Stimulated activated CD4-positive, alpha-beta T cell treated with anti-CD3 and anti-CD28 coated beads, Interleukin-1b, Interleukin-23, amount 100 ng/mL, for 24 hours (primary cell): ENCODE measurements around the gene JAKMIP1.

ENCODE experiments used
- DNase-seq, 4 experiments: peaks; one replicate each; pipeline ENCODE4 v3.0.0-alpha.2; 2020; ENCODE audit warnings: low read depth in 4 of 4, low spot score in 1 of 4

JAKMIP1 gene

DNA sequence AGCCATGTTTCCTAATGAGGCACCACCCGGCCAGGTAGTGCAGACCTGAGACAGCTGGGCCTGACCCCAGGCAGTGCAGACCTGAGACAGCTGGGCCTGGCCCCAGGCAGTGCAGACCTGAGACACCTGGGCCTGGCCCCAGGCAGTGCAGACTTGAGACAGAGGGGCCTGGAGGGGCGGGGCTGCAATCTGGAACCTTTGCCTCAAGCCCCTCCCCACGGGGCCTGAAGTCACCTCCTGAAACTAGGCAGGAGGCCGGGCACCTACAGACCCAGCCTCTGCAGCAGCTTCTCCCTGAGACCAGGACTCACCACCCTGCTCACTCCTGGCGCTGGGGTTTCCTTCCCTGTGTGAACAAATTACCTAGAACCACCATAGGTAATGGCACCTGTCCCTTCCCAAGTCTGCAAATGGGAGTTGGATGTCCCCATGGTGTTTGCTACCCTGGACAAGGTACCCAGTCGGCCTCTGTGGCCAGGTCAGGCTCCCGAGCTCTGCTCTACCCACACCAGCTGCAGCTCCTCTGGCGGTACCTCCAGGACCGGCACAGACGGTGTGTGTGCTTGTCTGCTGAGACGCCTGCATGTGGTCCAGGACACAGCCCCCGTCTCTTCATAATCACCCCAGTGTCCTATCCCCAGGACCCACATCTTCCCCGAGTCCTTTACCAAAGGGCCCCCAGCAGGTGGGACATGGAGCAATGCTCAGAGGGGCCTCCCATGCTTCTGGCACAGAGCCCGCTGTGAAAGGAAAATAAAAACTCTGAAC, 129.0 kb downstream of the JAKMIP1 start:
- DNase-seq: no peak

DNA sequence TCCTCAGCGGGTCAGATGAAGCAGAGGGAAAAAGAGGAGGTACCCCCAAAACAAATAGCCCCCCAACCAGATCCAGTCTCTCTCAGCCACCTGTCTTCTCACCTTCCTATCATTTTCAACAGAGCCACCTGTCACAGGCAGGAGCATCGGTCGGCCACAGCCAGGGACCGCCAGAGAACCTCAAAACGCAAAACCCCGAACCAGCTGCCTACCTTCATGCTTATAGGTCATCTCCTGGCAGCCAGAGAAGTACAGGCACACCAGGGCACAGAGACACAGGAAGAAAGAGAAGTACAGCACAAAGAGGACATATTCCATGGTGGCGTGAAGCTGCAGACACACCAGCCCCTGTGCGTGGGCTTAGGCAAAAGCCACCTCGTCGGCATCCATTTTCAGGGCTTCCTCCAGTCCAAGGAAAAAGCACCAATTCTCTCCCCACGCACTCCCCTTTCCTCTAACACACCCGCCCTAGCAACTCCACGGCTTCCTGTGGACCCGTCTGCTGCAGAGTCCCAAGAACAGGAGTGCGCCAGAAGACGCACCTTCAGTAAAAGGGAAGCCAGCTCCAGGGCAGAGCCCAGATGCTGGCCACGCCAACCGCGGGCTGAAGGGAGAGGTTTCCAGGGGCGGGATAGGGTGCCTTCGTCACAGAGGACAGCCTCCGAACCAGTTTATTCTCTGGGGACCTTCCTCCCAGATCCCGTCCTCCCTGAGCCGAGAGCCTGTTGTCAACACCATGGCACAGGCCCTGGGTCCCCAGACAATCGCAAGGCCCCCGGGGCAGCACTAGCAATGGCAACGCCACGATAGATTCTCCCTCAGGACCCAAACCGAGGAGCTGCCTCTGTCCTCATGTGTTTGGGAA, 130.3 kb downstream of the JAKMIP1 start:
- no peak for DNase-seq

DNA sequence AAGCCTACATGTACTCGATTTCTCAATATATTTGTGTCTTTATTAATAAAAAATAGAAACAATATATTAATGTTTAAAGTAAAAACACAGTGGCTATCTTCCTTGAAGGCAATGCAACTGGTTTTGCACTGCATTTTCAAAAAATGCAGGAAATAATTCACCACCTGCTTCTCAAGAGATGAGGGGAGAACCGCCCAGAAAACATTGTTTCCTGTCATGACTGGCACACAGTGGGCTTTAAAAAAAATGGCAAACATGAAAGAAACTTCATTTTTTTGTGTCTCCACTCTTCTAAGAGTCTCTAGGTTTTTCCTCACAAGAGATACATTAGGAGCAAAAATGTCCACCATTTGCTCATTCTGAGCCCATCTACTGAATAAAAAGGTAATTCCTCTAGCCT, 131.4 kb downstream of the JAKMIP1 start:
- DNase-seq: no peak

DNA sequence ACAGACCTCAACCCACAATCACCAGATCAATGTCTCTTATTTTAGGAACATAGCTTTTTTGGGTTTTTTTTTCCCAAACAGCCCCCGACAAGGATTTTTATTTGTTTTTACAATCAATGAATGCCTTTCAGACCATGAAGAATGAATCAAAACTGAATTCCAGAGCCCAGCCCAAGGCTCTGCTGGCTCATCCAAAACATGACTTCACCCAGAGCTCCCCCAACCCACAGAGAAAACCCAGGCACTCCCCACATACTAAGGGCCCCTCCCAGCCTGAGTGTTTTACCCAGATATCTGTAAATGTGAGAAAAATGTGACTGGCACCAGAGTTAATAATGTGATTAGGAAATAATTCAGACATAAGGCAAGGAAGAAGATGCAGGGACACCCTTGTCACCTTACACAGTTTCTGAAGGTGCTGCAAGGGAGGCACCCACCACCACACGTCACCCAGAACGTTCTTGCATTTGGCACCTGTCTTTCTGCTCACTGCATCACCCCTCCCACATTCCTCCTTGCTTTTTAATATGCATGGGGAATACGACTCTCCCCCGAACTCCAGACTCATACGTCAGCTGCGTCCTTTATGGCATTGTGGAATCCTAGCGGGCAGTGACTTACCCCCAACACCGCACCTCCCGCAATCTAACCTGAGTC, 134.3 kb downstream of the JAKMIP1 start:
- no peak for DNase-seq

DNA sequence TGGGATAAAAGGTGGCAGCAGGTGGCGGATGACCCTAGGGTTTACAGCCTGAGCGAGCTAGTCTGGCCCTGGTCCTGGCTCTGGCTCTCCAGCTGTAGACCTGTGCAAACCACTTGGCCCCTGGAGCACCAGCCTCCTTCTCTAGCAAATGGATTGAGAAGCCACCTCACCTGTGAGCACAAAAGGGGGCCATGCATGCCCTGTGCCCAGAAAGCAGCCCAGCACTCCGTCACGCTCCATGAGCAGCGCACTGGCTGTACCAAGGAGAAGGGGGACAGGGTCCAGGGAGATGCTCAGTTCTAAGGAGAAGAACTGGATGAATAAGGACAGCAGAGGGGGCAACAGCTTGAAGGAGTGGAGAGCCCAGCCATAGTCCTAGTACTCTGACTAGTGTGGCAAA, 135.2 kb downstream of the JAKMIP1 start:
- no peak for DNase-seq

DNA sequence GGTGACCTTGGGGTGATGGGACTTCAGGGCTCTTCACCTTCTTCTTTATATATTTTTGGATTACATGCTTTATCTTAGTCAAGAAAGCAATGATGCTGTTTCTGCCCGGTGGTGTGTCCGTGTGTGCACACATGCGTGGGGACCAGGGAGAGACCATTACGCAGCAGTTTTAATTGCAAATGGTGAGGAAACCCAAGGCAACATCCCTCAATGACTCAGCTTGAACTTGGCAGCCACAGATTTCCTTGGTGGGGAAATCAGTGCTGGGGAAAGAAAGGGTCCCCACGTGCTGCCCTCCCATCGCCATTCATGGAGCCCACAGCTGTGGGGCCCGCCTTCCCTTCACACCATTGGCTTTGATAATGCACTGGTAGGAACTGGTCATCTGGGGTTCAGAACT, 136.0 kb downstream of the JAKMIP1 start:
- DNase-seq: no peak

DNA sequence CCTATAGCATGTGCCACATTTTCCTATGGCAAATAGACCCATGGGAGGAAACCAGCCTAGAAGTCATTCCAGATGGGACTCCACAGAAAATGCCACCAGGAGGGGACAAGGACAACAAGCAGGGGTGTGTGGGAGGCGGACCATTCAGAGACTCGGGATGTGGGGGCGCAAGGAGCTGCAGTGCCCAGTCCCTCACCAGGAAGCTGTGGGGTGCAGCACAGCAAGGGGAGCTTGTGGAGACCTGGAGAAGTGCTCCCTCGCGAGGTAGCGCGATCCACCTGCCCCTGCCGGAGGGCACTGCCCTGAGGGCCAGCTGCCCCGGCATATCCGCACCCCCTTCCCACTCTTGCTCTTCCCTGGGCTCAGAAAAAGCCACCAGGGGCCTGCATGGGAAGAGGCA, 136.7 kb downstream of the JAKMIP1 start:
- no peak for DNase-seq

DNA sequence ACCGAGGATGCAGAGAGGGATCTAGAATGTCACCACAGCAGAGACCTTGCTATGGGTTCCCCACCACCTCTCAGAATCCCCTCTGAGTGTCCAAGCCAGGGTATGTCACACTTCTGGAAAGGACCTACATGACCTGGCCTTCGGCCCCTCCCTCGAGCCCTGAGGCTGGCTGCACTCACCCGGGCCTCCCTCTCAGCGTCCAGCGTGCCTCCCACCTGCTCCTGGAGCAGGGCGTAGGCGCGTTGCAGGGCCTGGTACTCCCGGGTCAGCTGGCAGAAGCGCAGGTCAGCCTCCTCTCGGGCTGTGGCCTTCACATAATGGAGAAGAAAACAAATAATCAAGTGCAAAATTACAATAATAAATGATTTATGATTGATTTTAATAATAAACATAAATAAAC, 138.2 kb downstream of the JAKMIP1 start:
- DNase-seq: no peak

DNA sequence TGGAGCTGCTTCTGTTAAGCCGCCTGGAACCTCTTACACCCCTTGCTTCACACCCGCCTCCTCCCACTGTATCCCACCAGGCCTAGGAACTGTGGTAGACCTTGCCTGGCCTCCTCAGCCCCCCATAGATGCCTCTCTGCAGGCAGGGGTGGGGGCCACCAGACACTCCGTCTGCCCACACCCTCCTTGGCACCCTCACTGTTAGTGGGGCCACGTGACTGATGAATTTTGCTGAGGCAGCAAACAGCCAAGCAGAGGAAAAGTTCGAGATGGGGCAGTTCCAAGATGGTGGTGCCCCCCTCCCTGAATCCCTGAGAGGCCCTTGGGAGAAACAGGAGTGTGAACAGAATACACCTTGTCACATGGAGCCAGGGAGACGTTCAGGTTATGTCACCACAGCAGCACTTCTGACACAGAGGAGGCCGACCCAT, 141.0 kb downstream of the JAKMIP1 start:
- DNase-seq: no peak

DNA sequence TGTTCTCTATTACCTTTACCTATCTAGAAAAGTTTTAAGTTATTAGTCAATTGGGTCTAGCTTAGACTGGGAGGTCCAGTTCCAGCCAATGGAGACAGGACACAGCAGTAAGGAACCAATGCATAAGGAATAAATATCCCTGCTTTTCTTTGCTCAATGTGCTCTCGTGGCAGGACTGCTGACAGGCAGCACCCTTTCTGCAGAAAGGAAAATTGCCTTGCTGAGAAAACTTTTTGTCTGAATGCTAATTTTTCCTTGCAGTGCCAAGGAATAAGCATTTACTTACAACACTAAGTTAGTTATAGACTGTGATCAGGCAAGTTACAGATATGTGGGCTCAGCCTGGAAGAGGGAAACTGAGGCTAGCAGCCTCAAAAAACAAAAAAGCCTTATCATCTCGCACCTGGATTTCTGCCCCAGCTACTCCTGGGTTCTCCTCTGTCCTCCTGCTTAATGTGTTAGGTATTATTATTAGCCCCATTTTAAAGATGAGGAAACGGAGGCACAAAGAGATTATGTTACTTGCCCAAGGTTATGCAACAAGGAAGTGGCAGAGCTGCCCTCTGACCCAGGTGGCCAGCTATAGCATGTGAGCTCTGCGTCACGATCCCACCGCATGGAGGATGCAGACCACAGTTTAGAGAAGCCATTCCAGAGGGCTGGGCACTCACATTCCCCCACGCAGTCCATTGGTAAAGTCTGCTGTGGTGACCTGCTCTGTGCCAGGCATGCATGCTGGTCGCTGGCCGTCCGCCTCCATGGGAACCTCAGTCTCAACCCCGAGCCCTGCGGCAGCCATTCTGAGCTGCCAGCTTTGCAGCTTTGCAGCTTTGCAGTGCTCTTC, 141.6 kb downstream of the JAKMIP1 start:
- DNase-seq: no peak

DNA sequence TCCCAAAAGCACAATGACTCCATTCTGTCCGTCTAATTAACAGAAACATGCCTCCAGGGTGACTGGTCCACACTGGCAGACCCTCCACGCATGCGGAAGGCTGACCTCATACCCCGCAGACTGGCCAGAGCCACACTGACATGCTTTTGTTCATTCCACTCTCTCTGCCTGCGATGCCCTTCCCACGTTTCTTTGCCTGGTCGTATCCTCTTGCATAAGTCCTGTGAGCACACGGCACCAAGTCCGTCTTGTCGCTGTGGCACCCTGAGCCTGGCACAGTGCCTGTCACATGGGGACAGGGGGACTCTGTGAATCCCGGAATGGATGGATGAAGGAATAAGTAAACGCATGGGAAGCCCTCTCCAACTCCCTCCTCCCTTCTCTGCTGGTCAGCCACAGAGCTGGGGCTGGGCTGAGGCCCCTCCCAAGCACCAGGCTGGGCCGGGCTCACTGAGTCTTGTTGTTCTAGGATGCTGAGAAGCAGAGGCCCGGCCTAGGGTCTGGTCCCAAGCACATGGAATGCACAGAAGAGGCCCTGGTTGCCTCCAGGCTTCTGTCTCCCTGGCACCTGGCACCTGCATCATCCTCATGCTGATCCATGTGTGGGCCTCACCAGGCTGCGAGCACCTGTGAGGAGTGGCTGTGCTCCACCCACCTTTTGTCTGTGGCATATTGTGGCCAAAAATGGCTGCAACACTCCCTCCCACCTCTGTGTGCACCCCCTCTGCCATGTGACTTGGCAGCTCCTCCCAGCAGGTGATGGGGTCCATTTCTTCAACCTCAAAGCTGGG, 143.2 kb downstream of the JAKMIP1 start:
- no peak for DNase-seq

DNA sequence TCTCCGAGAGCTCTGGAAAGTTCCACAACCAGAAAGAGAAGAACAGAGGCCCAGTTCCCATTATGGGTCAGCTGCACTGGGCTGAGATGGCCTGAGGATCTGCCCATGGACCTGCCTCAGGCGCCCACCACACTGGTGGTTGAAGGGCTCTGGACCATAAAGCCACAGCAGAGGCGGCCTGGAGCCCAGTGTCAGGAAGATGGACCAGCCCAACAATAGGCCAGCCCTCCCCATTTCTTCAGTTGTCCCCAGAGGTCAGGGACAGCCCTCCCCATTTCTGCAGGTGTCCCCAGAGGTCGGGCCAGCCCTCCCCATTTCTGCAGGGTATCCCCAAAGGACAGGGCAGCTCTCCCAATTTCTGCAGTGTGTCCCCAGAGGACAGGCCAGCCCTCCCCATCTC, 144.9 kb downstream of the JAKMIP1 start:
- DNase-seq: no peak

DNA sequence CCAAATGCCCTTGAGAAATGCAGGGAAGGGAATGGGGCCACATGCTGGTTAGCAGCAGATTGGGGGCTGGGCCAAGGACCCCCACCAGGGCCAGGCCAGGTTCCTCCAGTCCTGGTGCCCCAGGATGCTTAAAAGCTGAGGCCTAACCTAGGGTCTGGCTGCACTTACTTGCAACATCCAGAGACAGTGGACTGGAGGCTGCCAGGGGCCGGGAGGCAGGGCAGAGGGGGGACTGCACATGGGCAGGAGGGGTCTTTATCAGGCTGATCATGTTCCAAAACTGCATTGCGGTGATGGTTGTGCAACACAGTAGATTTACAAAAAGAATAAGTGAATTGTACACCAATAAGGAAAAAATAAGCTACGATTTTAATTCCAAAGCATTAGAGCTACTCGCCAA, 145.3 kb downstream of the JAKMIP1 start:
- no peak for DNase-seq

DNA sequence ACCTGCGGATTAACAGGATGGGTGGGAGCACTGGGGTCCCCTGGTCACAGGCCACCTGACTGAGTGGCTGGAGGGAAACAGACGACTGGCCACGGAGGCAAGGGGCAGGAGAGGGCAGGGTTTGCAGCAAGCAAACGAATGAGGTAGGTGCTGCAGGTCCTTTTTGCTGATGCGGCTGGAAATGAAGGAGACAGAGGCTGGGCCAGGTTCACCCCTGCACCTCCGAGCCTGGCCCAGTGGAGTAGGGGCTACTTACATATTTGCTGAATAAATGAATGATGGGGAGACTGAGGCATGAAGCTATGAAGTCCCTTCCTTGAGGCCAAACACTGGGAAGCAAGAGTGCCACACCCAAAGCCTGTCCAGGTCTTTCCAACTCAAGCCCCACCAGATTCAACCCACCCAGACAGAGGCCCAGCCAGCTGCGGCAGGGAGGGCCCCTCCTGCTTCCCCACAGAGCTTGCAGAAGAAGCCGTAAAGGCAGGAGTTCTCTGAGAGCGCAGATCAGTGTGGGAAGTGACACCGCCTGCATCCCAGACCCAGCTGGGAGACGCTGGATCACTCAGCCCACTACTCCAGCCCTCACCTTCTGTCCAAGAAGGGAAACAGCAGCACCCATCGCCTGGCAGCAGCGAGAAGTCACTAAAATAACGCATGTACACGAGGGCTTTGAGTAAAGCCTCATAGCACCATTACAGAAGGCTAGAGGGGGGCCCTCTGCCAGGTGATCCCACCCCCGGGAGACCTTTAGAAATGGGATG, 146.0 kb downstream of the JAKMIP1 start:
- no peak for DNase-seq

DNA sequence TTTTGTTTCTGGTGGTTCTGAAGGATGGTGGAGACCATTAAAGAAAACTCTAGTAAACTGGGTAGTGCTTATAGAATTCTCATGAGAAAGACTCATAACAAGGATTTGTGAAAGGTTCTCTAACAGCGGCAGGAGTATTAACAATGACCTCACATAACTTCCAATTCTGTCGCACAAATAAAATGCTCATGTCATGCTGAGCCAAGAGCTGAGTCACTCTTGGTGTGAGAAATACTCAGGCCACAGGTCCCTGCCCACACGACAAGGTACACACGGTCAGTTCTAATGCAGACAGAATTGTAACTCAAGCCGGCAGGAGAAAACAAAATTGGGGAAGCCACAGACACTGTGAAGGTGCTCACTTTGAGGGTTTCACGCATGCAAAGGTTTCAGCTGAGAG, 147.7 kb downstream of the JAKMIP1 start:
- no peak for DNase-seq

DNA sequence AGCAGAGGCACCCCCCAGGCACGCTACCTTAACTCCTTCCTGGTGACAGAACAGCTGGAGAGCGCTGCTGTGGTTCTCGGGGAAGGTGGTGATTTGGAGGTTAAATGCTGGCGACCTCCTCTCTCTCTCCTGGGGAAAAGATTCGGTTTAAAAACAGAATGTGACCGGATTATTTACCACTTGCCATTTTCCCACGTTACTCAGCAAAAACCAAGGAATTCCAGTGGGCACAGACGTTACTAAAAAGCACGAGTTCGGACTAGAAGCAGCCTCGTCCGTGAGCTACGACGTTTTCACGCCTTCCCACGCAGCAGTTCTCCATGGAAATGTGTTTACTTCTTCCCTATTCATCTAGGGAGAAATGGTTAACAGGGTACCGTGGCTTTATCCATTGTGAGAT, 149.8 kb downstream of the JAKMIP1 start:
- DNase-seq: no peak

DNA sequence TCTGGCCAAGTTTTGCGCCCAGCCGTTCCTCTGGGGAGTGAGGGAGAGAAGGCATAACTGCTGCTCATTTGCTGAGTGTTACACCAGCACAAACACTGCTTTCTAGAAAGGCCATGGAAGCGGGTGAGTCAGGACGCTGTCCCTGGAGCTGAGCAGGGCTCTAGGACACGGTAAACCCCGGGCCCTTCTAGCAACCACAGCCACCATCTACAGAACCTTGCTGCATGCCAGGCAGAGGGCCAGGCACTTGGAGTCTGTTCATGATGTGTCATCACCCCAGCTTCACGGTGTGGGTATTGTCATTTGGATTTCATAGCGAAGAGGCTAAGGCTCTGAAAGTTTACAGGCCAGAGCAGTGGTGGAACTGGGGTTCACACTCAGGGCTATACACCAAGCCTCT, 150.4 kb downstream of the JAKMIP1 start:
- no peak for DNase-seq

DNA sequence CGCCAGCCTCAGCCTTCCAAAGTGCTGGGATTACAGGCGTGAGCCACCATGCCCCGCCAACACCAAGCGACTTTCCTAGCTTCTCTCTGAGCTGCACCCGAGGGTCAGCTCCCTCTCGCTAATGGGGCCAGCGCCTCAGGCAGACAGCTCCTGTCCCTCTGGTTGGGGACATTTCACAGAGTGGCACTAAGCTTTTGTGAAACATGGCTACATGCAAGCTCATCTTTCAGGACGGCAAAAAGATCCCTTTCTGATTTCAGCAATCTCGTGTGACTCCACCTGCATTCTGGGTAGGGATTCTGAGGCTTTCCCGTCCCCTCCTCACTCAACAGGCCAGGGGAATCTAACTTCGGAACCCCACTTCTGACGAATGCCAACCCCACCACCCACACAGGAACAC, 151.1 kb downstream of the JAKMIP1 start:
- no peak for DNase-seq

DNA sequence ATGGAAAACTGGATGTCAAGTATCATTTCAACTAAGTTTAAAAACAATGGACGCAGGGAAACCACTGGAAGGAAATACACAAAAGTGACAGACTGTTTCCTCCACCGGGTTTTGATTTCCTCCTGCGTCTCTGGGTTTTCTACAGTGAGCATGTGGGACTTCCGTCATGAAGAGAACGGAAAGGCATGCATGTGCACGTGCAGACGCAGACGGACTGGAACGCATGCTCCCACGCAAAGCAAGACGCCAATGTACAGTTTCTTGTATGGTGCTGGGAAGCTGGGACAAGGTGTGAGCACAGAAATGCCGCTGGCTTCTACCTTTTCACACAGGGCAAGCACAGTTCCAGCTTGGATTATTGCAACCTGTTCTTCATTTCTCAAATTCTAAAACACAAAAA, 151.8 kb downstream of the JAKMIP1 start:
- no peak for DNase-seq
